IMR-90 (cell line): ENCODE measurements around the gene IFNK.

Experiments
- CEBPB ChIP-seq: IDR thresholded peaks from 2 replicates; pipeline ENCODE4 v1.6.1; 2012; ENCODE audit warnings: low read depth, low read length, improper control_type of control experiment
- CTCF ChIP-seq: conservative IDR thresholded peaks from 2 replicates; pipeline ENCODE4 v1.5.1; 2012; ENCODE audit warnings: mild to moderate bottlenecking, low read depth, low read length, improper control_type of control experiment
- MXI1 ChIP-seq: IDR thresholded peaks from 2 replicates; pipeline ENCODE4 v1.6.1; 2012; ENCODE audit warnings: low read depth, mild to moderate bottlenecking, low read length, moderate library complexity, borderline replicate concordance
- NFE2L2 ChIP-seq: fragments of 150-350 bp; IDR thresholded peaks from 2 replicates; pipeline ENCODE4 v1.6.1; 2016; ENCODE audit warnings: low read depth, mild to moderate bottlenecking, low read length
- POLR2A ChIP-seq: IDR thresholded peaks from 2 replicates; pipeline ENCODE4 v1.6.1; 2012; ENCODE audit warnings: mild to moderate bottlenecking, low read depth, low read length
- RFX5 ChIP-seq: IDR thresholded peaks from 2 replicates; pipeline ENCODE4 v1.8.0; 2012; ENCODE audit warnings: low read depth, mild to moderate bottlenecking, low read length, moderate library complexity
- TF ChIP-seq, protein P1 (sequence below): fragments of 150-350 bp; IDR thresholded peaks from 2 replicates; pipeline ENCODE4 v1.6.1; 2017; ENCODE audit warnings: mild to moderate bottlenecking, antibody characterized with exemption, low read length, low read depth

GRCh38 chr9:27483576-27483975 lies 40.5 kb upstream of the IFNK start:
- no peak for TF ChIP-seq RFX5
- no peak for TF ChIP-seq CTCF
- TF ChIP-seq POLR2A: no peak
- TF ChIP-seq, protein P1, sequence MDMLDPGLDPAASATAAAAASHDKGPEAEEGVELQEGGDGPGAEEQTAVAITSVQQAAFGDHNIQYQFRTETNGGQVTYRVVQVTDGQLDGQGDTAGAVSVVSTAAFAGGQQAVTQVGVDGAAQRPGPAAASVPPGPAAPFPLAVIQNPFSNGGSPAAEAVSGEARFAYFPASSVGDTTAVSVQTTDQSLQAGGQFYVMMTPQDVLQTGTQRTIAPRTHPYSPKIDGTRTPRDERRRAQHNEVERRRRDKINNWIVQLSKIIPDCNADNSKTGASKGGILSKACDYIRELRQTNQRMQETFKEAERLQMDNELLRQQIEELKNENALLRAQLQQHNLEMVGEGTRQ: no peak
- TF ChIP-seq NFE2L2: no peak
- TF ChIP-seq CEBPB: no peak
- no peak for TF ChIP-seq MXI1
